Natural killer cell (primary cell): Measurements from ENCODE around the gene BRPF1. TPM values are rescaled to one million over a fixed set of nuclear protein-coding genes. Genes with fewer than 3 reads are reported as not detected.

ENCODE experiments used
- ATAC-seq, 3 donors: fragments of 150-1000 bp in 2 of 3; fragments of 200-7000 bp in 1 of 3; cut with Tn5 transposase; 1 replicate in 1 of 3; 2 replicates in 2 of 3; pipeline ENCODE4 v1.10.0; 2021; ENCODE audit warnings: mild to moderate bottlenecking in 2 of 3, moderate library complexity in 2 of 3
- DNase-seq, 2 donors: peaks; one replicate each; pipeline versions ENCODE4 v3.0.0 to v3.0.0-alpha.2; 2013 to 2021; ENCODE audit warnings: mixed read lengths in 1 of 2
- H3K27ac ChIP-seq: one replicate; pipeline ENCODE4 v1.5.1; 2013; ENCODE audit warnings: mild to moderate bottlenecking, low read length
- H3K27me3 ChIP-seq: one replicate; pipeline ENCODE4 v1.6.1; 2013; ENCODE audit warnings: low read length; ENCODE audit not compliant: control insufficient read depth, insufficient read depth
- H3K36me3 ChIP-seq: one replicate; pipeline ENCODE4 v1.6.1; 2013; ENCODE audit warnings: low read length; ENCODE audit not compliant: control insufficient read depth, insufficient read depth
- H3K4me1 ChIP-seq: one replicate; pipeline ENCODE4 v1.6.1; 2013; ENCODE audit warnings: low read length; ENCODE audit not compliant: control insufficient read depth, insufficient read depth
- H3K4me3 ChIP-seq: one replicate; pipeline ENCODE4 v1.5.1; 2013; ENCODE audit warnings: low read length
- H3K9me3 ChIP-seq: one replicate; pipeline ENCODE4 v1.6.1; 2013; ENCODE audit warnings: low read length; ENCODE audit not compliant: control insufficient read depth, insufficient read depth
- H3K27ac Mint-ChIP-seq, 2 donors: one replicate each; pipeline ENCODE4 v1.8.0; 2022; ENCODE audit warnings: mild to moderate bottlenecking in 2 of 2, mixed read lengths in 2 of 2, moderate library complexity in 1 of 2
- H3K27me3 Mint-ChIP-seq, 2 donors: one replicate each; pipeline ENCODE4 v1.8.0; 2022; ENCODE audit warnings: low read depth in 2 of 2, mixed read lengths in 2 of 2
- H3K36me3 Mint-ChIP-seq: one replicate; pipeline ENCODE4 v1.8.0; 2022; ENCODE audit warnings: mixed read lengths
- H3K4me1 Mint-ChIP-seq, 2 donors: one replicate each; pipeline ENCODE4 v1.8.0; 2022; ENCODE audit warnings: mixed read lengths in 2 of 2
- H3K4me3 Mint-ChIP-seq: one replicate; pipeline ENCODE4 v1.8.0; 2022; ENCODE audit warnings: mild to moderate bottlenecking, moderate library complexity, mixed read lengths
- H3K9me3 Mint-ChIP-seq, 2 donors: one replicate each; pipeline ENCODE4 v1.8.0; 2022; ENCODE audit warnings: mixed read lengths in 2 of 2
- WGBS: methylation state at CpG from one replicate; pipeline ENCODE4 v1.1.7; 2013; ENCODE audit warnings: missing lambda C conversion rate; ENCODE audit not compliant: insufficient coverage; 5-methylcytosine and 5-hydroxymethylcytosine counted together
- intact Hi-C: fragments of 100-400 bp; cut with micrococcal nuclease; formaldehyde crosslinking; loops from one replicate; pipeline ENCODE4 v1.14.2; 2022
- total RNA-seq, 4 donors: library from RNA; stranded (reverse); fragments of 120-200 nt in 1 of 4; gene quantifications; one replicate each; pipeline versions ENCODE4 v1.2.3 to v1.2.4, GENCODE V29; 2013 to 2022
- TF ChIP-seq, protein P1 (sequence below): fragments of 200-600 bp; IDR thresholded peaks from one replicate; pipeline ENCODE4 v1.8.0; 2022; ENCODE audit warnings: antibody characterized with exemption

The BRPF1 gene
- total RNA-seq, 3 donors from 2014 or later (not counting 1 experiment from before 2014, with no cell fraction given) = 45.1 to 72.1 (median 66.5) TPM

DNA sequence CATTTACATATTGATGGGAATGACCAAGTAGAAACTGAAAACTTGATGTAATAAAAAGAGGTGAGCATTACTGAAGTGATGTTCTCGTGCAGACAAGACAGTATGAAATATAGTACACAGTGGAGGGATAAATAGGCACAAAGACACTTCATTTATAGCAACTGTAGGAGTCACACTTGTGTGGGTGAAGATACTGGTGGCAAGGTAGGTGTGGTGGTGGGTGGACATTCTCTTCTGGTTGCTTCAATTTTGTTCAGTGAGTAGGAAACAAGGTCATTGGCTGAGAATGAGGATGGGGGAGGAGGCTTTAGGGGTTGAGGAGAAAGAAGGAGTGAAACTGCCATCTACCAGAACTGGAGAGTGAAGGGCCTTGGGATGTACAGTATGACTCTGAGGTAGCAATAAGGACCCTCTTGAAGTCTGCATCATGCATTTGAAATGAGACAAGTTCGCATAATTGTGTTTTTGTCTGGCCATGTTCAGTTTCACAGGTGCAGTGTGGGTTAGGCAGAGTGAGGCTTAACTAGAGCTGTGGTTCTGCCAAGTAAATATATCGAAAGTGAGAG lies 21.3 kb upstream of the BRPF1 start:
- Histone ChIP-seq H3K27me3 (no peaks in the 10 kb centered on the region), H3K36me3 (no peaks in the 10 kb centered on the region), H3K4me1 (no peaks in the 10 kb centered on the region), H3K27ac (no peak overlapping the region), H3K4me3 (no peak overlapping the region), H3K9me3 (no peaks in the 10 kb centered on the region)
- Mint-ChIP-seq H3K4me3 (no peak overlapping the region), H3K36me3 (no peaks in the 10 kb centered on the region), H3K27ac (no peak overlapping the region), H3K9me3 (no peaks in the 10 kb centered on the region), H3K27me3 (peaks cover 11 to 14% of the 10 kb centered on the region in 2 donors), H3K4me1 (peaks cover 0 to under 1% of the 10 kb centered on the region in 2 donors)
- TF ChIP-seq, protein P1, sequence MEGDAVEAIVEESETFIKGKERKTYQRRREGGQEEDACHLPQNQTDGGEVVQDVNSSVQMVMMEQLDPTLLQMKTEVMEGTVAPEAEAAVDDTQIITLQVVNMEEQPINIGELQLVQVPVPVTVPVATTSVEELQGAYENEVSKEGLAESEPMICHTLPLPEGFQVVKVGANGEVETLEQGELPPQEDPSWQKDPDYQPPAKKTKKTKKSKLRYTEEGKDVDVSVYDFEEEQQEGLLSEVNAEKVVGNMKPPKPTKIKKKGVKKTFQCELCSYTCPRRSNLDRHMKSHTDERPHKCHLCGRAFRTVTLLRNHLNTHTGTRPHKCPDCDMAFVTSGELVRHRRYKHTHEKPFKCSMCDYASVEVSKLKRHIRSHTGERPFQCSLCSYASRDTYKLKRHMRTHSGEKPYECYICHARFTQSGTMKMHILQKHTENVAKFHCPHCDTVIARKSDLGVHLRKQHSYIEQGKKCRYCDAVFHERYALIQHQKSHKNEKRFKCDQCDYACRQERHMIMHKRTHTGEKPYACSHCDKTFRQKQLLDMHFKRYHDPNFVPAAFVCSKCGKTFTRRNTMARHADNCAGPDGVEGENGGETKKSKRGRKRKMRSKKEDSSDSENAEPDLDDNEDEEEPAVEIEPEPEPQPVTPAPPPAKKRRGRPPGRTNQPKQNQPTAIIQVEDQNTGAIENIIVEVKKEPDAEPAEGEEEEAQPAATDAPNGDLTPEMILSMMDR = no peak
- DNase-seq (no peak), ATAC-seq (peak in 1 of 3 donors; percentile 2)
- intact Hi-C loops = no loop called here
- WGBS = 89% methylated on average over 3 of the region's 3 CpGs

DNA sequence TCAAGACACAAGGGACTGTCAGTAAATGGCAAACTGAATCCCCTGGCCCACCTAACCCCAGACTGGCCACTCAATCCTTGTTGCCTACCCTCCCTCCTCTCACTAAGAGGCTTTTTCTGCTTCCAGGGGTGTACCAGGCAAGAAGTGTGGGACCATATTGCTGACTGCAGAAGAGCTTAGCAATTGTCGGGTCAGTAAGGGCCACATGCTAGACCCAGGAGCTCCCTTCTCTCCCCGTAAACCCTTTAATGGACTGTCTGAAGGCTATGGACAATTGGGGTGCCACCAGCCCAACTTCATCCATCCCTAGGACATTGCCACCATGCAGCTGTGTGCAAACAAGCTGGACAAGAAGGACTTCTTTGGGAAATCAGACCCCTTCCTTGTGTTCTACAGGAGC lies 19.1 kb upstream of the BRPF1 start:
- DNase-seq (no peak), ATAC-seq (no peak)
- no peaks in the 10 kb centered on the region for H3K36me3 ChIP-seq
- no peaks in the 10 kb centered on the region for H3K9me3 ChIP-seq
- H3K9me3 Mint-ChIP-seq = no peaks in the 10 kb centered on the region
- no peaks in the 10 kb centered on the region for H3K36me3 Mint-ChIP-seq
- no peak overlapping the region for H3K4me3 ChIP-seq
- peaks cover 0 to 4% of the 10 kb centered on the region in 2 donors for H3K4me1 Mint-ChIP-seq
- H3K4me3 Mint-ChIP-seq = no peak overlapping the region
- no peaks in the 10 kb centered on the region for H3K27me3 ChIP-seq
- H3K27ac Mint-ChIP-seq = no peak overlapping the region
- 63% methylated on average over 2 of the region's 2 CpGs for WGBS
- intact Hi-C loops = no loop called here
- peaks cover 0 to 6% of the 10 kb centered on the region in 2 donors for H3K27me3 Mint-ChIP-seq
- no peaks in the 10 kb centered on the region for H3K4me1 ChIP-seq
- H3K27ac ChIP-seq = no peak overlapping the region
- TF ChIP-seq, protein P1 = no peak

DNA sequence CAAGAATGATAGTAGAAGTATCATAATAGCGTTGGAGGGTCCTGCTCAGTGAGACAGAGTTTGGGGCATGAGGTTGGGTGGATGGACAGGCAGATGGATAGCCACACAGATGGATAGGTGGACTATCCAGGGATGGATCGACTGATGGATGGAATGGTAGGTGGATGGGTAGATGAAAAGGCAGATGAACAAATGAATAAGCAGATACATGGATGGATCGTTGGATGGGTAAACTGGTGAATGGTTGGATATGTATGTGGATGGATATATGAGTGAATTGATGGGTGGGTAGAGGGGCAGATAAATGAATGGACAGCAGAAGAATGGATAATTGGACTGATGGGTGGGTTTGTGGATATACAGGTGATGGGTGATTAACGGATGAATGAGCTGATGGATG lies 18.4 kb upstream of the BRPF1 start:
- intact Hi-C loops = no loop called here
- Mint-ChIP-seq H3K4me3 (no peak overlapping the region), H3K36me3 (no peaks in the 10 kb centered on the region), H3K27me3 (peaks cover 0 to 6% of the 10 kb centered on the region in 2 donors), H3K27ac (no peak overlapping the region), H3K4me1 (peaks cover 0 to 4% of the 10 kb centered on the region in 2 donors), H3K9me3 (no peaks in the 10 kb centered on the region)
- ATAC-seq (no peak), DNase-seq (no peak)
- H3K4me1 ChIP-seq = no peaks in the 10 kb centered on the region
- 92% methylated on average over 4 of the region's 4 CpGs for WGBS
- H3K4me3 ChIP-seq = no peak overlapping the region
- no peaks in the 10 kb centered on the region for H3K9me3 ChIP-seq
- no peak overlapping the region for H3K27ac ChIP-seq
- H3K27me3 ChIP-seq = no peaks in the 10 kb centered on the region
- H3K36me3 ChIP-seq = no peaks in the 10 kb centered on the region
- TF ChIP-seq, protein P1 = no peak

DNA sequence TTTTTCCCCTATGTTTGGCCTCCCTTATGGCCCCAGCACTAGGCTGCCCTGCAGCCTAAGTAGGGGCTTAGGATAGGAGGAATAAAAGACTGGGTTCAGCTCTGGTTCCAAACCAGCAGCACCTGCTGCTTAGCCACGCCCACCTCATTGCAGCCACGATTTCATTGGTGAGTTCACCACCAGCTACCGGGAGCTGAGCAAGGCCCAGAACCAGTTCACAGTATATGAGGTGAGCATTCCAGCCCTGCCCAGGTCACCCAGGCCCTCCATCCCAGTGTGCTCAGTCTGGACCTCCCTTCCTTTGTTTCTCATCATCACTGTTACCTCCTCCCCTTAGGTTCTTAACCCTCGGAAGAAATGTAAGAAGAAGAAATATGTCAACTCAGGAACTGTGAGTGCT lies 16.4 kb upstream of the BRPF1 start:
- peaks cover 0 to 4% of the 10 kb centered on the region in 2 donors for H3K4me1 Mint-ChIP-seq
- intact Hi-C loops = no loop called here

More for the DNA sequence above, 16.4 kb upstream of the BRPF1 start:
- Histone ChIP-seq H3K4me1 (no peaks in the 10 kb centered on the region), H3K27ac (no peak overlapping the region), H3K9me3 (no peaks in the 10 kb centered on the region), H3K36me3 (no peaks in the 10 kb centered on the region), H3K4me3 (no peak overlapping the region), H3K27me3 (no peaks in the 10 kb centered on the region)
- no peak overlapping the region for H3K27ac Mint-ChIP-seq
- ATAC-seq (no peak), DNase-seq (no peak)
- TF ChIP-seq, protein P1 = no peak
- H3K27me3 Mint-ChIP-seq = peaks cover 0 to 6% of the 10 kb centered on the region in 2 donors
- no peaks in the 10 kb centered on the region for H3K9me3 Mint-ChIP-seq
- H3K4me3 Mint-ChIP-seq = no peak overlapping the region
- 35% methylated on average over 4 of the region's 4 CpGs for WGBS
- no peaks in the 10 kb centered on the region for H3K36me3 Mint-ChIP-seq
